Occipital lobe (tissue), 2 donors: ENCODE results near the gene SUPT20HL1. TPM values are rescaled to one million over a fixed set of nuclear protein-coding genes. Genes with fewer than 3 reads are reported as not detected.

Source experiments
- DNase-seq: peaks from one replicate; lab custom pipeline; 2025; lab: John Stamatoyannopoulos, UW
- total RNA-seq: library from RNA; depleted of rRNA; stranded (reverse); fragments of >200 nt; gene quantifications from one replicate; pipeline ENCODE4 v1.2.3, GENCODE V29; 2014

The SUPT20HL1 gene
- total RNA-seq, 1 donor from 2014 or later: not detected

- no peak for DNase-seq
These were observed 35.9 kb downstream of the SUPT20HL1 start for GRCh38 chrX:24396236-24396930.

GRCh38 chrX:24396931-24397279 lies 36.5 kb downstream of the SUPT20HL1 start:
- no peak for DNase-seq

- no peak for DNase-seq
These were observed 38.3 kb downstream of the SUPT20HL1 start for GRCh38 chrX:24398766-24399165.

- DNase-seq: no peak
These were observed 39.1 kb downstream of the SUPT20HL1 start for GRCh38 chrX:24399550-24399949.

- no peak for DNase-seq
These were observed 45.5 kb downstream of the SUPT20HL1 start for GRCh38 chrX:24405959-24406358.

Other genes starting within 250 kb of the SUPT20HL1 start
- 72.2 TPM for gene ZFX, start 210.9 kb upstream of the SUPT20HL1 start, total RNA-seq
- not detected for gene SUPT20HL2, start 46.6 kb upstream of the SUPT20HL1 start, total RNA-seq
- 6.2 TPM for gene PDK3, start 104.6 kb downstream of the SUPT20HL1 start, total RNA-seq